ENCODE measurements around the gene PISD.
A peak's percentile ranks its signal among the peaks of the same experiment; 100 is the strongest.

PISD gene

DNA sequence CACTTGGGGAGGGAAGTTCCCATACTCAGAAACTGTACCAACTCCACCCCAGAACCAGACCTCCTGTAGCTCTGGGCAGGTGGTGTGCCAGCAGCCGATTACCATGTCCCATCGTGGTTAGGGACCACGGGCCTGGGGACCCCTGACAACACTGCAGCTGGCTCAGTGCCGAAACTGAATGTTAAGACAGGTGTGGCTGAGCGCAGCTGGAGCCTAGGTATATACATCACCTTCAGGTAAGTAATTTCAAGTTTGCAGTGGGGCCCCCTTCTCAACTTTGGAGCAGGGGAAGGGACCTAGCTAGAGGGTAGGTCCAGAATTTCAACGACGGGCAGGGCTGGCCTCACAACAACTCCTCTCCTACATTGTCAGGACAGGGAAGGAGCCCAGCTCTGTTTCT, 20.7 kb upstream of the PISD start (continued):
- TF ChIP-seq, protein P1, sequence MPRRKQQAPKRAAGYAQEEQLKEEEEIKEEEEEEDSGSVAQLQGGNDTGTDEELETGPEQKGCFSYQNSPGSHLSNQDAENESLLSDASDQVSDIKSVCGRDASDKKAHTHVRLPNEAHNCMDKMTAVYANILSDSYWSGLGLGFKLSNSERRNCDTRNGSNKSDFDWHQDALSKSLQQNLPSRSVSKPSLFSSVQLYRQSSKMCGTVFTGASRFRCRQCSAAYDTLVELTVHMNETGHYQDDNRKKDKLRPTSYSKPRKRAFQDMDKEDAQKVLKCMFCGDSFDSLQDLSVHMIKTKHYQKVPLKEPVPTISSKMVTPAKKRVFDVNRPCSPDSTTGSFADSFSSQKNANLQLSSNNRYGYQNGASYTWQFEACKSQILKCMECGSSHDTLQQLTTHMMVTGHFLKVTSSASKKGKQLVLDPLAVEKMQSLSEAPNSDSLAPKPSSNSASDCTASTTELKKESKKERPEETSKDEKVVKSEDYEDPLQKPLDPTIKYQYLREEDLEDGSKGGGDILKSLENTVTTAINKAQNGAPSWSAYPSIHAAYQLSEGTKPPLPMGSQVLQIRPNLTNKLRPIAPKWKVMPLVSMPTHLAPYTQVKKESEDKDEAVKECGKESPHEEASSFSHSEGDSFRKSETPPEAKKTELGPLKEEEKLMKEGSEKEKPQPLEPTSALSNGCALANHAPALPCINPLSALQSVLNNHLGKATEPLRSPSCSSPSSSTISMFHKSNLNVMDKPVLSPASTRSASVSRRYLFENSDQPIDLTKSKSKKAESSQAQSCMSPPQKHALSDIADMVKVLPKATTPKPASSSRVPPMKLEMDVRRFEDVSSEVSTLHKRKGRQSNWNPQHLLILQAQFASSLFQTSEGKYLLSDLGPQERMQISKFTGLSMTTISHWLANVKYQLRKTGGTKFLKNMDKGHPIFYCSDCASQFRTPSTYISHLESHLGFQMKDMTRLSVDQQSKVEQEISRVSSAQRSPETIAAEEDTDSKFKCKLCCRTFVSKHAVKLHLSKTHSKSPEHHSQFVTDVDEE (CRISPR knock-in tag; IDR thresholded peaks at IDR 0.05): no peak
- TF ChIP-seq TCF4 (CRISPR knock-in tag; IDR thresholded peaks at IDR 0.05; ENCODE audit: borderline replicate concordance): no peak

- TF ChIP-seq GLIS3 (CRISPR knock-in tag; IDR thresholded peaks at IDR 0.05) (no peak), ISL1 (CRISPR knock-in tag; IDR thresholded peaks at IDR 0.05) (no peak), ZNF70 (CRISPR knock-in tag; IDR thresholded peaks at IDR 0.05) (no peak), ZFP3 (CRISPR knock-in tag; IDR thresholded peaks at IDR 0.05) (no peak), ZC3H10 (CRISPR knock-in tag; IDR thresholded peaks at IDR 0.05) (no peak), CSDC2 (CRISPR knock-in tag; IDR thresholded peaks at IDR 0.05) (no peak), ZNF8 (CRISPR knock-in tag; IDR thresholded peaks at IDR 0.05) (no peak), CREB5 (CRISPR knock-in tag; IDR thresholded peaks at IDR 0.05; ENCODE audit: low read depth) (no peak), SNAI2 (CRISPR knock-in tag; IDR thresholded peaks at IDR 0.05) (no peak), ZNF565 (CRISPR knock-in tag; conservative IDR thresholded peaks at IDR 0.05; ENCODE audit: low read depth) (no peak), ZFP30 (CRISPR knock-in tag; IDR thresholded peaks at IDR 0.05) (no peak), RARB (CRISPR knock-in tag; IDR thresholded peaks at IDR 0.05) (no peak), PPARA (CRISPR knock-in tag; IDR thresholded peaks at IDR 0.05; ENCODE audit: borderline replicate concordance) (no peak), BACH2 (CRISPR knock-in tag; IDR thresholded peaks at IDR 0.05; ENCODE audit: borderline replicate concordance) (no peak), ESRRG (CRISPR knock-in tag; IDR thresholded peaks at IDR 0.05) (no peak), ARNTL (CRISPR knock-in tag; IDR thresholded peaks at IDR 0.05; ENCODE audit: borderline replicate concordance, low read depth) (no peak)
- TF ChIP-seq, protein P2, sequence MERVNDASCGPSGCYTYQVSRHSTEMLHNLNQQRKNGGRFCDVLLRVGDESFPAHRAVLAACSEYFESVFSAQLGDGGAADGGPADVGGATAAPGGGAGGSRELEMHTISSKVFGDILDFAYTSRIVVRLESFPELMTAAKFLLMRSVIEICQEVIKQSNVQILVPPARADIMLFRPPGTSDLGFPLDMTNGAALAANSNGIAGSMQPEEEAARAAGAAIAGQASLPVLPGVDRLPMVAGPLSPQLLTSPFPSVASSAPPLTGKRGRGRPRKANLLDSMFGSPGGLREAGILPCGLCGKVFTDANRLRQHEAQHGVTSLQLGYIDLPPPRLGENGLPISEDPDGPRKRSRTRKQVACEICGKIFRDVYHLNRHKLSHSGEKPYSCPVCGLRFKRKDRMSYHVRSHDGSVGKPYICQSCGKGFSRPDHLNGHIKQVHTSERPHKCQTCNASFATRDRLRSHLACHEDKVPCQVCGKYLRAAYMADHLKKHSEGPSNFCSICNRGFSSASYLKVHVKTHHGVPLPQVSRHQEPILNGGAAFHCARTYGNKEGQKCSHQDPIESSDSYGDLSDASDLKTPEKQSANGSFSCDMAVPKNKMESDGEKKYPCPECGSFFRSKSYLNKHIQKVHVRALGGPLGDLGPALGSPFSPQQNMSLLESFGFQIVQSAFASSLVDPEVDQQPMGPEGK (CRISPR knock-in tag; IDR thresholded peaks at IDR 0.05; ENCODE audit: borderline replicate concordance): no peak
- TF ChIP-seq, protein P3, sequence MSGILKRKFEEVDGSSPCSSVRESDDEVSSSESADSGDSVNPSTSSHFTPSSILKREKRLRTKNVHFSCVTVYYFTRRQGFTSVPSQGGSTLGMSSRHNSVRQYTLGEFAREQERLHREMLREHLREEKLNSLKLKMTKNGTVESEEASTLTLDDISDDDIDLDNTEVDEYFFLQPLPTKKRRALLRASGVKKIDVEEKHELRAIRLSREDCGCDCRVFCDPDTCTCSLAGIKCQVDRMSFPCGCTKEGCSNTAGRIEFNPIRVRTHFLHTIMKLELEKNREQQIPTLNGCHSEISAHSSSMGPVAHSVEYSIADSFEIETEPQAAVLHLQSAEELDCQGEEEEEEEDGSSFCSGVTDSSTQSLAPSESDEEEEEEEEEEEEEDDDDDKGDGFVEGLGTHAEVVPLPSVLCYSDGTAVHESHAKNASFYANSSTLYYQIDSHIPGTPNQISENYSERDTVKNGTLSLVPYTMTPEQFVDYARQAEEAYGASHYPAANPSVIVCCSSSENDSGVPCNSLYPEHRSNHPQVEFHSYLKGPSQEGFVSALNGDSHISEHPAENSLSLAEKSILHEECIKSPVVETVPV (CRISPR knock-in tag; IDR thresholded peaks at IDR 0.05): no peak
- TF ChIP-seq, protein P1 (CRISPR knock-in tag; IDR thresholded peaks at IDR 0.05): no peak
- peak; percentile 34 for ATAC-seq
Observed at GRCh38 chr22:31681349-31682345, 19.6 kb upstream of the PISD start.

All from SK-N-SH treated with all-trans-retinoic acid at 6 μM for 48 hours (cell line).